Inflammatory macrophage treated with lipopolysaccharide for 1 hour (primary cell): ENCODE results near the gene PCDH19.

ENCODE experiments used
- DNase-seq, 2 donors: peaks; one replicate each; pipeline ENCODE4 v3.0.0-alpha.2; 2020 to 2022

PCDH19 gene

DNA sequence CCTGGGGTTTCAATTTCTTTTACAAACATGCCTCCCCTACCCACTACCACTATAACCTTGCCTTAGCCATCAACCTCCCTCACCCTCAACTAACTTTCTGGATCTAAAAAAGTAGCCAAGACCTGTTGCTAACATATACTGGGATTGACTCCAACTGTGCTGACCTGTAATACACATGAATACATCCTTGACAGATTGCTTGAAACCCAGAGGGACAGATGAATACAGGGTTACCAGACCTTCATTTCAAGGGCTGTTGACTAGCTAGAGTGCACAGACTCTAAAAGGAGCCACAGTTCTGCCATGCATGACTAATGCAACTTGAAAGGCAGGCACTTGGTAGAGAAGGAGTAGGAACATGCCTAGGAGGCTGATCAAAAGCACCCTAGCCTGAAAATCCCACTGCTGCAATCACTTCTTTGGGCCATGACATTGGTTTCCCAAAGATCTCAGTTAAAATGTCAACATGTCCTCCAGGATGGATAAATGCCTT is 121.0 kb downstream of the PCDH19 start:
- DNase-seq = no peak

DNA sequence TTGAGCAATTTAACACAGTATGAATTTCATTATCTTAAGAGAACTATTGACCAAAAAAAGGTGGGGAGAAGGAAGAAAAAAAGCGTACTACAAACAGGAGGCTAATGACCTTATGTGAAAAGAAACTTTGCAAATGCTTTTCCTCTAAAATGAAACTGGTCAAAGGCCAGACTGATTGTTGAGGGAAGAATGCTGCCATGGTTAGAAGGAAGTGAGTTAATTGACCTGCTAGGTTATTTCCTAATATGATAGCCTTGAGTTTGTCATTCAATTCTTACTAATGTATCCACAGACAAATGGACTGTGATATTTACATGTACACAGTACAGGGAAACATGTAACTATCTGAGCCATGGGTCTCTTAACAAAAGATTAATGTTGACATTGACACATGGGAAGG is 132.8 kb downstream of the PCDH19 start:
- DNase-seq = no peak

DNA sequence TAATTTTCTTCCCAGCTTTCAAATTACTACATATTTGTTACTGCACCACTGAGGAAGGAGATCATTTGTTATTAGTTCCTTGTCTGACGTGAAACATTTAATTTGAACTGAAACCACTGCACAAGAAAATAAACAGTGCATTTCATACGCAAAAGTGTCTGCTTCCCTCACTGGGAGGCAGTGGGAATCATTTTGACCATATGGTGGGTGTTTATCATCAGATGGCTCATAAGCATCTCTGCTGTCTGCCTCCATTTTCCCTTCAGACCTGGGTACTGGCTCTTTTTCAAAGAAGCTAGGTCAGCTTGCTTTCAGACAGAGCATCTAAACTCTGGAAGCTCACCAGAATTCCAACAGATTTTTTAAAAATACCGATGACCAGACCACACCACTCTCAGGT is 135.2 kb downstream of the PCDH19 start:
- no peak for DNase-seq

DNA sequence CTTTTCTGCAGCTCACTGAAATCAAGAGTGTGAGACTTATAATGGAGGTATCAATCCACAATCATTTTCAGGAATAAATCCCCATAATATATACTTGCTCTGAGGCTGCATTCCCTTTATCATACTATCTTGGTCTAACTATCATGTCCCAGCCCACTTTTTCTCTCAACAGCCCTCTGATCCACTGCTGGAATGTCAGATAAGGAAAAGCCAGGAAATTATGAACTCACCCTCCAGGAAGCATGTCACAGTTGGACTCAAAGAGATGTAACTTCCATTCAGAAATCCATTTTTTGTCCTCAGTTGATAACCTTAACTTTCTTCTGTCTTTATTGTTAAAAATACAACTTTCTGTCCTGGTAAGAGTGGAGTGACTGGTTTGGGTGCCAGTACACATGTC is 144.9 kb downstream of the PCDH19 start:
- no peak for DNase-seq

DNA sequence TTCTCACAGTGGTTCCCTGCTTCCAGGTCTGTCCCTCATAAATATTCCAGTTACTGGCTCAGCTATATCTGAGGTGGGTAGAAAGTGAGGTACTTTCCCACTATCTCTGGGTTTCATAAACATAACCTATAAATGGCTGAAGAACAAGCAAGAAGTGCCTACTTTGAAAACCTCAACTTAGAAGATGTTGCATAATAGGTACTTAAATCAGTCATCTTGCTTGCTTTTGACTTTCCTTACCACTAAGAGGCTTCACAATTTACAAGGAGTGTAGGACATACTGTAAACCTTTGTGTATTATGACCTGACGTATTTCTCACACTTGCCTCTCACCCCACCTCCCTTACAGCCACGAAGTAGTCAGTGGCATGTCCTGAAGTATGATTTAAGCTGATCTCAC is 145.9 kb downstream of the PCDH19 start:
- DNase-seq = no peak

DNA sequence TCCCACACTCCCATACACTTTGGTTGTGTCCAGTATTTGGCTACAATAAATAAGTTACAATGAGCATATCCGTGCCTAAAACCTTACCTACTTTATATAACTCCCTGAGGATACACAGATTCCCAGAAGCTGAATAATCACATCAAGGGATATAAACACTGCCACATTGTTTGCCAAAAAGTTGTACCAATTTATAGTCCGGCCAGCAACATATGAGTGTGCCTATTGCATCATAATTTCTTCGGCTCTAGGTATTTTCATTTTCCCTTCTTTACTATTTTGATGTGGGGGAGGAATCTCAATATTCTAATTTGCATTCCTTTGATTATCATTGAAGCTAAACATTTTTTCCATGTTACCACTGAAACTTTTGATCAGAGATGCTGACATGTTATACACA is 146.4 kb downstream of the PCDH19 start:
- DNase-seq = no peak

DNA sequence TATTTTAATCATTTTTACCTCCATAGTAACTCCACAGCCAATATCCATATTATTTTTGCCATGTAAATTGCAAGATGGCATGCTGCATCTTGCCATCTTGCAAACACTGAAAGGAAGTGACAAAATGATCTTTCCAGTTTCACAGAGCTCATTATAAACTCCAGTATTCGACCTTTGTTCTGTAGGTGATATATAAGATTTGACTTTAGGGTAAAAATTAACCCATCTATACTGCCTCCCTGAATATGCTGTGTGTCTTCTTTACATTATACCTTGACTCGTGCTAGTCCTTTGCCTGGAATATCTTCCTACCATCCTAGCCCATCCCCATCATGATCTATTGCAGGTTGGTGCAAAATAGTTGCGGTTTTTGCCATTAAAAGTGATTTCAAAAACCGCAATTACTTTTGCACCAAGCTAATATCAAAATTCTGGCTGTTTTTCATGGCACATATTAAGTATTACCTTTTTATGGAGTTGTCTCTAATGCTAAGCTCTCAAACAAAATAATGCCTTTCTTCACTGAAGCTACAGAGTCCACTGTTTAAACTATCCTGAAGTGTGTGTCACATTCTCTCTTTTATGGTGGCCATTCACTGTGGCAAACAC is 161.1 kb downstream of the PCDH19 start:
- DNase-seq = no peak

DNA sequence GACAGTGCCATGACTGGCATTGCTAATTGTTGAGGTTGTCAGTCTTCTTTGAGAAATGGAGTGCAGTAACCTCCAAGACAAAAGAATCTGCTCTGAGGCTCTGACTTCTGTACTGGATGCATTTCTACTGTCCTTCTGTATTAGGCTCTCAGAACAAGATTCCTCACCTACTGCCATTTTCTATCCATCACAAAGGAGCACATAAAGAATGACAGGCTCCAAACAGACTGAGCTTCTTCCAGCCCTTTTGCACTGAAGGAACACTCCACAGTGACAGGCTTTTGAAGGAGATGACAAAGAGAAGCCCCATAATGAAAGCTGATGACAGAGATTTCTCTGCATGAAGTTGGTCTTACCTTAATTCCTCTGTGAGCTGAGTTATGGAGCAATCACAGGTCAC is 162.2 kb downstream of the PCDH19 start:
- no peak for DNase-seq

DNA sequence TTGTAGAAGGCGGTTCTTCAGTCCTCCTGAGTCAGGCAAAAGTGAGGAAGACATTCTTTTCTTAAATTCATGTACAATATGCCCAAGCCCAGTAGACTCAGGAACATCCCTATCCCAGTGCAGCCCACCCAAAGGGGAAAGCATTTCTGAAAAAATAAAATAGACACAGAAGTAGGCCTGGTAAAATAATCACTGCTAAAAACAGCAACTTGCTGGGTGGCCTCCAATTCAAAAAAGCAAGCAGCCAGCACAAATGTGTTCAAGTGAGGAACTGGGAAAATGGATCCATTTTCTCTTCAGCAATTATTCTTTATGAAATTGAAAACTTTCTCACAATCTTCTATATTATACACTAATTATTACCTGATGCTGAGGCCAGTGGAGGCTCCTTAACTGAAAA is 165.4 kb downstream of the PCDH19 start:
- no peak for DNase-seq
